ENCODE results near the gene SERPINA10.
A peak's percentile ranks its signal among the peaks of the same experiment; 100 is the strongest.

- peak; percentile 51 for TF ChIP-seq CTCF (IDR thresholded peaks at IDR 0.05)
- TF ChIP-seq ZFX (IDR thresholded peaks at IDR 0.05; ENCODE audit: borderline replicate concordance), result no peak
These were observed 14.4 kb upstream of the SERPINA10 start for GRCh38 chr14:94307410-94307992.
